NCI-H460 (cell line): ENCODE results near the gene DICER1. TPM values are rescaled to one million over a fixed set of nuclear protein-coding genes. Genes with fewer than 3 reads are reported as not detected.
"Not testable (repeated sequence)": the region's sequence is repeated elsewhere in the genome, so short reads cannot be mapped to it uniquely, and the experiment has no call there.

Source experiments
- DNase-seq: peaks from one replicate; pipeline ENCODE4 v3.0.0-alpha.2; 2016; ENCODE audit warnings: low read depth; ENCODE audit errors: extremely low read depth
- total RNA-seq: library from RNA; depleted of rRNA; stranded (reverse); fragments of >200 nt; shearing (Covaris generic); gene quantifications from 2 replicates; pipeline ENCODE4 v1.2.3, GENCODE V29; 2014

The DICER1 gene
- total RNA-seq, 1 experiment from 2014 or later = 32.8 TPM

DNA sequence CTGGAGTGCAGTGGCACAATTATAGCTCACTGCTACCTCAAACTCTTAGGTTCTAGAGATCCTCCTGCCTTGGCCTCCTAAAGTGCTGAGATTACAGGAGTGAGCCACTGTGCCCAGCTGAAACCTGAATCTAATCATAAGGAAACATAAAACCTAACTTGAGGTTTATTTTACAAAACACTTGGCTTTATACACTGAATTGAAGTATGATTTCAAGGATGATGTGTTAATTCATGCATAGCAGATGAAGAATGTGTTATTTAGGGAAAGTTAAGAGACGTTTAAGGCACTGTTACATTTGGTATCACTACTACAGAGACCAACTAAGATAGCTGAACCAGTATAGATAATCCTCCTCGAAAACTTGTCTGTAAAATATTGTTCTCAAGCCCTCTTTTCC is 6.4 kb downstream of the DICER1 start:
- no peak for DNase-seq

DNA sequence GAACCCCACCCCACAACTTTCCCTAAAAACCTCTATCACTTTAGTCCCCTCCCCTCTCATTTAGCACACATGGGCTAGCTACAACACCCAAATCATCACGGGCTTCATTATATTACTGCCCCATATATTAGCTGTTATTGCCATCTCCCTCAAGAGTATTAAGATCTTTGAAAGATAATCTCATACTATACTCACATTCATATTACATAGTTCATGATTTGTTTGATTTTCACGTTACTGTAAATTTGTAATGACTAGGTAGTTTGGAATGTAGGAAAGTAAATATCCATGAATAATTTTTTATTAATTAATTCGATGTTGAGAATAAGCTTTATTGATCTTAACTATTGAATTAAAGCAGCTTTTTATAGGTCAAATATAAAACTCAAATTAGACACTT is 7.9 kb downstream of the DICER1 start:
- no peak for DNase-seq

DNA sequence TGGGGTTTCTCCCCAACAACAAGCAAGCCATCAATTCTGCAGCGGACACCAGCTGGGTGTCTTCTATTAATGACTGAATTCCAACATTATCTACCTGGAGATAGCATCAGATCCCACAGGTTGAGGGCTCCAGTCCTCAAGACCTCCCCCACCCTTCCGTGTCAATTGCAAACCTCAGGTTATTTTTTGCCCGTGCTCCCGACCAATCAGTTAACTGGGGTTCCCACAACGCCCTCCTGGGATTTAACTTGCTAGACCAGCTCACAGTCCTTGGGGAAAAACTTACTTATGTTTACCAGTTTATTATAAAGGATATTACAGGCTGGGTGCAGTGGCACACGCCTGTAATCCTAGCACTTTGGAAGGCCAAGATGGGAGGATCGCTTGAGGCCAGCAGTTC is 9.7 kb downstream of the DICER1 start:
- DNase-seq = no peak

DNA sequence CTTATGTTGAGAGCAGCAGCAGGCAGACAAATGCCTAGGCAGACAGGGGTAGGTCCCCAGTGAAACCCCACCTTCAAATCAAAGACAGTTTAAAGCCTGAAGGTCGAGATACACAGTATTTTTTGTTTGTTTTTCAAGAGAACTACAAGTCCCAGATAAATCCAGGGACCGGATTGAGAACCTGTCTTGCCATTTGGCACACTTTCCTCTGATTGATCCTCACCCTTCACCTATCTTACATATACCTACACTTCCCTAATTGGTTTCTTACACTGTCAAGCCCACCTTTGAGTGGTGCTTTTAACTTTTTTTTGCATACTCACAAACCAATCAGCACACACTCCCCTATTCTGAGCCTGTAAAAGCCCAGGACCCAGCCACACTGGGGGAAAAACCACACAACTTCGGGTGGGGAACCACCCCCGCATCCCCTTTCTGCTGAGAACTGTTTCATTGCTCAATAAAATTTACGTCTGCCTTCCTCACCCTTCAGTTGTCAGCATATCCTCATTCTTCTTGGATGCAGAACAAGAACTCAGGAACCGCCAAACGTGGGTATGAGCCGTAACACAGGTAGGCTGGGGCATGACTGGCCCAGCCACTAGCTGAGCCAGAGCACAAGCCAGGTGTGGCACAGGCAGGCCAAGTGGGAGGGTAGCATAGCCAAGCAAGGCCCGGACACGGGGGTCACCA is 11.1 kb downstream of the DICER1 start:
- no peak for DNase-seq

DNA sequence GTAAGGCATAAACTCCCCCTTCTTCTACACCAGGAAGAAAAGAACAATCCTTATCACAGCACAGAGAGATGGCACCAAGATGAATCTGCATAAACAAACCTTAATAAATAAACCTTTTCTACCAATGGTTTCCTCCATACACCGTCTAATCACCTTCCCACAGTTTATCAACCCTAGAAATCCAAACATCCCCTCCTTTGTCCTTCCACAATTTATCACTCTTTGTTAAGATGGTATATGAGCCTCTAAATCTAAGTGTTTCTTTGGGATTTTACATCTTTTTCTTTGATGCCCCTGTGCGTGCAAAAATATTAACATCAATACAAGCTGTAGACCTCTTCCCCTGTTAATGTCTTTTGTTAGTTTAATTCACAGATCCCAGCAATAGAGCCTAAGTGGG is 12.5 kb downstream of the DICER1 start:
- no peak for DNase-seq

DNA sequence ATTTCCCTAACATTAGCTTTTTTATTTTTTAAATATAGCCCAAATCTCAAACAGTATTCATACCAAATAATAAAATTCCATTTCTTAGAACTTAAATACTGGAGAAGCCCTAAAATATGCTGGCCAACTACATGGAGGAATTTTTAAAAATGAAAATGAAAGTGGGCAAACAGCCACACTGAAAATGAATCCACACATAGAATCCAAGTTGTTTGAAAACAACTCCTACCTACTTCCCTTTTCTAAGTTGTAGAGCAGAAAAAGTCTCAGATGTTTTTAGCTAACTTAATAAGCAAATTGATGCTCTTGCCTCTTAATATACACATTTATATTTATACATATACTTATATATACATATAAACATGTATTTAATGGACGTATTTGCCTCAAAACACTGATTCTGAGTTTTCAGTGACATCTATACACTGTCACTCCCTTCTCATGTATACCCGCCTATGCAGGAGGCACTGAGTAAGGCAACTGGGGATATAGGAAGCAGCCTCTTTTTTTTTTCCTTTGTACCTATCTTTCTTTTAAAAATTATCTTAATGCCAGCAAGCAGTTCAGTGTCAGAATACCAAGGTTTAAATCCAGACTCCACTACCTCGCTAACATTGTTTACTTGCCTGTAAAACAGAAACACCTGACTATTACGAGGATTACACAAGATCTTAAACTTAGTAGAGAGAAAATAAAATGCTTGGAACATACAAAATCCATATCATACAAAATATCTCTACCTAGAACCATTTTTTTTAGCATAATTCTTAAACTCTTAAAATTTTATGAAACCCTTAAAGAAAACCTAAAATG is 13.3 kb downstream of the DICER1 start:
- no peak for DNase-seq

DNA sequence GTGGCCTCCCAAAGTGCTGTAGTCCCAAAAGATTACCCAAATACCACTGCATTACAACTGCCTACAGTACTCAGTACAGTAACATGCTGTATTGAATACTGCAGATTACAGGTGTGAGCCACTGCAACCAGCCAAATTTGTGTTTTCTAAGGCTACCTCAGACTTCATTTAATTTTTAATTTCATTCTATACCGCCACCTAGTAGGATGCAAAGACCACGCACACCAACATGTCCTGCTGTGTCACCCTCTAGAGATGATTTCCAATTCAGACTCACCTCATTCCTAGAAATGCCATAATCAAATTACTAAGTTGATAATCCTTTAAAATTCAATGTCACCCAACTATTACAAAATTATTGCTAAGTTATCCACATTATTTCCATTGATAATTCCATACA is 15.1 kb downstream of the DICER1 start:
- DNase-seq = no peak

DNA sequence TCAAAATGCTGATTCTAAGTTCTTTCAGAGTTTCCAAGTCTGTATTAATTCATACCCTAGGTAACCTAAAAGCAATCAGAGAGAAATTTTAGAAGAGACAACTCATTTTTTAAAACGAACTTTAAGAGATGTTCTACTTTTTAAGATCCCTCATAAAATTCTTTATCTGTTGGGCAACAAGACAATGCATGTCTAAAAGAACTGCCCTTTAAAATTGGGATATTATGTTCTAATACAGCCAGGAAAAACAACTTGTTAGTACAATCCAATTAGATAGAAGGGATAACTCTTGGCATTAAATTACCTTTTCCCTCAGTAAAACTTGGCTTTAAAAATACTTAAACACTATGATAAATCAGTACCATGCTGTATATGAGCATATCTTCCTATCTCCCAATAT is 15.6 kb downstream of the DICER1 start:
- DNase-seq = no peak

DNA sequence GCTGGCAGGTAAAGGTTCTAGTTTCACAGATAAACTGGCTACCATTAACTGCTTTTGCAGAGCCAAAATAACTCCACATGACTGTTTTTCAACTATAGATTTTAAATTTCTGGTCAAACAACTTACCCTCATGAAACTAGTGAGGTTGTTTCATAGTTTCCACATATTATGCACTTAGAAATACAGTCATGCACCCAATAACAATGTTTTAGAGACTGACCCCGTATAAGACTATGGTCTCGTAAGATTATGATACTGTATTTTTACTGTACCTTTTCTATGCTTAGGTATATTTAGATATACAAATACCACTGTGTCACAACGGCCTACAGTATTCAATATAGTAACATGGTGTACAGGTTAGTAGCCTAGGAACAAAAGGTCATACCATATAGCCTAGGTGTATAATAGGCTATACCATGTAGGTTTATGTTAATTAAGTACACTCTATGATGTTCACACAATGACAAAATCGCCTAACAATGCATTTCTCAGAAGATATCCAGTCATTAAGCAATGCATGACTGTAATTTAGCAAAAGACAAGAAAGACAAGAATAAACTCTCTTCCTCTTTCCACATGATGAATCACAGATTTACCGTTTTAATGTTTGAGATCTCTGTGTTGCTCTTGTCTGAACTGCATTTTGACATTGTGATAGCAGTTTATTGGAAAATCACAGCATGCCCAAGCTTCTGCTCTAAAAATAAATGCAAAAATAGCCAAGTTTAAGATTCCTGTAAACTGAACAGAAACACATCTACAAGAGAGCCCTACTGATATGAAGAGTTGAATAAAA is 17.1 kb downstream of the DICER1 start:
- DNase-seq = no peak

DNA sequence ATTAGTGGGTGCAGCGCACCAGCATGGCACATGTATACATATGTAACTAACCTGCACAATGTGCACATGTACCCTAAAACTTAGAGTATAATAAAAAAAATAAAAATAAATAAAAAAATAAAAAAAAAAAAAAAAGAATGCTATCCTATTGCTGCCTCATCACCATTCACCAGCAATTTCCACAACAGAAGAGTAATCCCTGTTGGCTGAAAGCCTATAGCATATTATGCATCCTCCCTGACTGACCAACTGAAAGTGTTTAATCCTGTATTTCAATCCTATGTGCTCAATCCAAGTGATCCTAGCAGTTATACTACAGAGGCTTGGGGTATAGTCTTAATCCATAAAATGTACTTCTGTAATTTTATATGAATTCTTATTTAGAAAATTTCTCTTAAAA is 18.5 kb downstream of the DICER1 start:
- no peak for DNase-seq

DNA sequence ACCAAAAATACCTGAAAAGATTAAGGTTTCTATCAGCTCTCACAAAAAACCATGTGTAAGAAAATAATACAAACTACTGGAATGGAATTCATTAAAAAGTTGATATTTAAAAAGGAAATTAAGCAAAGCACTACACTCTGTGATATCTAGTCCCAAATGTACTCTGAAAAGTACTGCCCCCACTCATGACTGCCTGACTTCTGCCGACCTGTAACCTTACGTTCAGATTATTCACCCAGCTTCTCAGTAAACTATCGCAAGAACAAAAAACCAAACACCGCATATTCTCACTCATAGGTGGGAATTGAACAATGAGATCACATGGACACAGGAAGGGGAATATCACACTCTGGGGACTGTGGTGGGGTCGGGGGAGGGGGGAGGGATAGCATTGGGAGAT is 18.9 kb downstream of the DICER1 start:
- DNase-seq = not testable (repeated sequence)

DNA sequence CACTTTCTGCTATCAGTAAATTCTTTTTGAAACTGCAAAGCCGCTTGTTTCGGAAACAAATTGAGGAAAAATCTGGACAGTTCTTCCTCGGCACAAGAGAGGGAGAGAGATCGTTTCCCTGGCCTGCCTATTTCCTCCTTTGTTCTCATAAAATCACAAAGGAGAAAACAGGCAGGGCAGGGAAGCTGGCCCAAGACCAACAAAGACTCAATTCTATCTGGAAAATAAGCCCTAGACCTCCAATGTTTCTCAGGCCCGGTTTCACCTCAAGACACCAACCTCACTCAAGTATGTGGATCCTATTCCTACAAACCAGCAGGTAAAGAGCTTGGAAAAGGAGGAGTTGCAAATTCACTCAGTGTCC is 19.5 kb downstream of the DICER1 start:
- no peak for DNase-seq

DNA sequence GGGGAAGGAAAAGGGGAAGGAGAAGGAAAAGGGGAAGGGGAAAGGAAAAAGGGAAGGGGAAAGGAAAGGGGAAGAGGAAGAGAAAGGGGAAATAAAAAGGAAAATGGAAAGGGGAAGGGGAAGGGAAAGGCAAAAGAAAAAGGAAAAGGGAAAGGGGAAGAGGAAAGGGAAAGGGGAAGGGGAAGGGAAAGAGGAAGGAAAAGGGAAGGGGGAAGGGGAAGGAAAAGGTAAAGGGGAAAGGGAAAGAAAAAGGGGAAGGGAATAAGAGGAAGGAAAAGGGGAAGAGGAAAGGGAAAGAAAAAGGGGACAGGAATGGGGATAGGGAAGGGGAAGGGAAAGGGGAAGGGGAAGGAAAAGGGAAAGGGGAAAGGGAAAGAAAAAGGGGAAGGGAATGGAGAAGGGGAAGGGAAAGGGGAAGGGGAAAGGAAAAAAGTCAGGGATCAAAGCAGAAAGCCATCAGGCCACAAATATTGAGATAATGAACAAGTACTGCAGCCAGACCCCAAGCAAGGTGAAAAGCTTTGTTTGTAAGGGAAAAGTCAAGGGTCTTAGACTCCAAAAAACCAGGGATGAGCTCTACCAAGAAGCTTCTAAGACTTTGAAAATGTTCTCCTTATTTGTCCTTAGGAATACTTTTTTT is 20.0 kb downstream of the DICER1 start:
- no peak for DNase-seq

DNA sequence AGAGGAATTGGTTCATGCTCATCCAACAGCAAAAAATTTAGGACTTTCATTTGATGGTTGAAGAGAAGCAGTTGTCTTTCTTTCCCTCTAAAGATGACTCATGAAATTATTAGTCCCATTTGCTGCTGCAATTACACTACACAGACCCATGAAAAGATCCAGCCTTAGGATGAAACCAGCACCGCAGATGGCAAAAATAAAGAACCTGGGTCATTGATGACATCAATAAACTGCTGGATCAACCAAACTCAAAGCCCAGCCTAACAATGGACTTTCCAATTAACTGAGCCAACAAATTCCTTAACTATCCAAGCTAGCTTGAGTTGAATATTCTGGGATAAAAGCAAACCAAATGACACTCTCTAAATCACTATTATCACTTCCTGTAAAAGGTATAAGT is 20.7 kb downstream of the DICER1 start:
- no peak for DNase-seq

DNA sequence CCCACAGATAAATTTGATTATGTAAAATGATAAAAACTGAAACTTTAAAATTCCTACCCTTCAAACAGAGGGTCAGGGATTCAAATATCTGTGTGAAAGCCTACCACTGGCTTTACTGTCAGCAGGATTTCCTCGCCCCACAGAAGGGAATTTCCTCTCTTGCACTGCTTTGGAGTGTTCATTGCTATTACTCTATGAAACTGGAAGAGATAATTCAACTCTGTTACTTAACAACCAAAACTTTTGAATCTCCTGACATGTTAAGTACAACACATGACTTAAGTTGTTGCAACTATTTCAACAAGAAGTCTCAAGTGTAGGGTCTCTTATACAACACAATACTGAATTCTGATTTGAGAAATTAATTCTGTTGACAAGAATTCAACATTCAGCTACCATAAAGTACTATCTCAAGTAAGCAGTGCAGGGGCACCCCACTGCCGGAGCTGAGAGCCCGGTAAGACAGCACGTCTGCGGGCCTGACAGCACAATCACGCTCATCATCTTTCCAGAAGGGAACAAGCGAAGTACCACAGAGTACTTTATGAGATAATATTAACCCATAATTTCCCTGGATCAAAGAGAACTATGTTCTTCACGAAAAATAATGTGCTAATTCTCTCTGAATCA is 22.9 kb downstream of the DICER1 start:
- no peak for DNase-seq

DNA sequence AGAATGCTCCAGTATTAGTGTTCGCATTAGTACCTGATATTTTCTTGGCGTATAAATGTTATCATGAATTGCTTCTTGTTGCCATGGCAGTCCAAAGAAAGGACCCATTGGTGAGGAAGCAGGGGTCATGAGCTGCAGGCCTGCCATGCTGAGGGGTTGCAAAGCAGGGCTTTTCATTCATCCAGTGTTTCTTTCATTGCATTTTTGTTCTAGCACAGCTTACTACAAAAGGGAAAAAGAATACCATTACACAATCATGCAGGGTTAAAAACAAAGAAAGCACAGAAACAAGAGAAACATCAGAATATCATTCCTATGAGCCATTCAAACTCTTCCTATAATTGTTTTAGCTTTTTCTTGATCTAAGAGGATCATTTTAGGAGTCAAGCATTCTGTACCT is 24.0 kb downstream of the DICER1 start:
- DNase-seq = no peak

DNA sequence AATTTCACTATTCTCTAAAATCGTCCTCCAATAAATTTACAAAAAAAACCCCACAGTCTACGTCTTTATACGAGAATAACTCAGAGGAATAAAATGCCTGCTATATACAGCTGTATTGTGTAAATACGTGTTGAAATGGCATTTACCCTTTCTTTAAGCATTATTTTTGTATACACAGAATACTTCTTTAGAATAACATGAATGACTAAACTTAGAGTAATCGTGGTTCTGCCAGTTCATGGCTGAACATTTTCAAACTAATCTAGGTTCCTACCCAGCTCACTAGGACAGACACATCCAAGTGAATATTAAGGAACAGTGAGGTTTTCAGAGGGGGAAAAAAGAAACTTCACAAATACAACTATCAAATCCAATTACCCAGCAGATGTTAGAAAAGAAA is 24.6 kb downstream of the DICER1 start:
- no peak for DNase-seq

DNA sequence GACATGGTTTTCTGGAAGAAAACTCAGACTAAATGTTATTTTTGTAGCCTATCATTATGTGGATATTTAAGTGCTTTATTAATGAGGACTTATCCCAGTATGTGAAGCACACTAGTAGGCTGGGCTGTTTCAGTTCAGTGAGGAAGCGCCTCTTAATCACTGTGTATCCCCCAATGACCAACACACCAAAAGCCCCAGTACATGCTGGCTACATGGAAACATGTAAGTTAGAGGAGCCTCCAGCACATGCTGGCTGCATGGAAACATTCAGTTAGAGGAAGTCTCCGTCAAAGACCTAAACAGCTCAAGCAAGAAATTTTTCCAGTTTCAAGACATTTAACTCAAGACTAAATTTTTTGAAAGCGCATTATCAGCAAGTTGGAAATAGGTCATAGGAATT is 26.8 kb downstream of the DICER1 start:
- no peak for DNase-seq

DNA sequence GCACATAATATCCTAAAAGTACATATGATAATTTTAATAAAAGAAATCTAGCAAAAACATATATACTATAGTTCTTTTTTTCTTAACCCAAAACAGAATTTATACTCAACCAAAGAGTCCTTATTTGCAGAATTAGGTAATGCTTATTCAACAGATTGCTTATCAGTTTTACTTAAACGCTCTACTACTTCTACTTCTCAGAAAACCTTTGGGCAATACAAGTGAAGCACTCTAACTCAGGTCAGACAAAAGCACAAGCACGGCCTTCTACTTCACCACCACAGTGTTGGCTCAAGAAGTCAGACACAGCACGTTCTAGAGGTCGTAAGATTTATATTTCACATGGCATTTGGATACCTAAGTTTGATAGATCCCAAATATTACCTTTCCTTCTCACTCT is 29.2 kb downstream of the DICER1 start:
- DNase-seq = no peak

DNA sequence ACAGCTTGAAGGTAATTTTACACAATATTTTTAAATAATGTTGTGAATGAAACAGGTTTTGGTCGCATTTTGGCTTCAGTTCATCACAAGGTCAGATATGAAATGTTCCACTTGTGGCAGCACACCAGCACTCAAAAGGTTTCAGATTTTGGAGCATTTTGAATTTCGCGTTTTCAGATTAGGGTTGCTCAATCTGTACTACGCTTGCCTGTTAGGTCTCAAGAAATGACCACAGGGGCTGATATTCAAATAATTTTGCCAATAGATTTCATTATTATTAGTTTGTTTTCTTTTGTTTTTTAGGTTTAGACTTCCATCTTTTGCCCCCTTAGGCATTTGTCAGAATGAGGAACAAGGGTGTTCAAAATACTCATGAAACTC is 29.8 kb downstream of the DICER1 start:
- DNase-seq = no peak
